Measurements from ENCODE around the gene SIPA1. TPM values are rescaled to one million over a fixed set of nuclear protein-coding genes. Genes with fewer than 3 reads are reported as not detected.
A peak's percentile ranks its signal among the peaks of the same experiment; 100 is the strongest.
"Not testable (repeated sequence)": the region's sequence is repeated elsewhere in the genome, so short reads cannot be mapped to it uniquely, and the experiment has no call there.

SIPA1 gene
- total RNA-seq, 6 experiments from 2014 or later: 23.0 to 41.3 (median 38.3) TPM

GRCh38 chr11:65658174-65659021 lies 20.5 kb downstream of the SIPA1 start:
- H3K36me3 Mint-ChIP-seq (ENCODE audit: low read depth): peaks cover 41% of the 10 kb centered on the region
- DNase-seq: no peak
- no peak overlapping the region for H3K4me3 Mint-ChIP-seq
- H3K27me3 Mint-ChIP-seq (ENCODE audit: insufficient read depth): peaks cover 3% of the 10 kb centered on the region
- no peaks in the 10 kb centered on the region for H3K9me3 Mint-ChIP-seq
- TF ChIP-seq CTCF (IDR thresholded peaks at IDR 0.05): no peak
- H3K4me1 Mint-ChIP-seq (ENCODE audit: low read depth): peaks cover 13% of the 10 kb centered on the region
- no peak overlapping the region for H3K27ac Mint-ChIP-seq

GRCh38 chr11:65660038-65660437 lies 22.1 kb downstream of the SIPA1 start:
- no peaks in the 10 kb centered on the region for H3K27me3 Mint-ChIP-seq (ENCODE audit: insufficient read depth)
- TF ChIP-seq CTCF (IDR thresholded peaks at IDR 0.05): no peak
- no peaks in the 10 kb centered on the region for H3K9me3 Mint-ChIP-seq
- H3K36me3 Mint-ChIP-seq (ENCODE audit: low read depth): peaks cover 37% of the 10 kb centered on the region
- no peak for DNase-seq
- no peak overlapping the region for H3K27ac Mint-ChIP-seq
- H3K4me3 Mint-ChIP-seq: no peak overlapping the region
- peaks cover 13% of the 10 kb centered on the region for H3K4me1 Mint-ChIP-seq (ENCODE audit: low read depth)

GRCh38 chr11:65660908-65661307 lies 23.0 kb downstream of the SIPA1 start:
- not testable (repeated sequence) for H3K9me3 Mint-ChIP-seq; H3K27me3 Mint-ChIP-seq (ENCODE audit: insufficient read depth); DNase-seq
- peaks cover 30% of the 10 kb centered on the region for H3K36me3 Mint-ChIP-seq (ENCODE audit: low read depth)
- peaks cover 13% of the 10 kb centered on the region for H3K4me1 Mint-ChIP-seq (ENCODE audit: low read depth)
- H3K4me3 Mint-ChIP-seq: peak overlapping the region; percentile 89
- peak overlapping the region; percentile 36; the same call in 1 of the 2 replicates for H3K27ac Mint-ChIP-seq

- DNase-seq: no peak
- no peaks in the 10 kb centered on the region for H3K27me3 Mint-ChIP-seq (ENCODE audit: insufficient read depth)
- peaks cover 13% of the 10 kb centered on the region for H3K4me1 Mint-ChIP-seq (ENCODE audit: low read depth)
- H3K9me3 Mint-ChIP-seq: no peaks in the 10 kb centered on the region
- peaks cover 22% of the 10 kb centered on the region for H3K36me3 Mint-ChIP-seq (ENCODE audit: low read depth)
- peak overlapping the region; percentile 89 for H3K4me3 Mint-ChIP-seq
- no peak for TF ChIP-seq CTCF (IDR thresholded peaks at IDR 0.05)
- H3K27ac Mint-ChIP-seq: peak overlapping the region; percentile 80
Measured at GRCh38 chr11:65661599-65662246, 23.8 kb downstream of the SIPA1 start.

- peak overlapping the region; percentile 89 for H3K4me3 Mint-ChIP-seq
- TF ChIP-seq CTCF (IDR thresholded peaks at IDR 0.05): no peak; the same call in 1 of the 2 replicates
- peaks cover 18% of the 10 kb centered on the region for H3K36me3 Mint-ChIP-seq (ENCODE audit: low read depth)
- no peaks in the 10 kb centered on the region for H3K27me3 Mint-ChIP-seq (ENCODE audit: insufficient read depth)
- H3K27ac Mint-ChIP-seq: peak overlapping the region; percentile 80
- DNase-seq: no peak
- H3K9me3 Mint-ChIP-seq: no peaks in the 10 kb centered on the region
- peaks cover 11% of the 10 kb centered on the region for H3K4me1 Mint-ChIP-seq (ENCODE audit: low read depth)
Measured at GRCh38 chr11:65662247-65662798, 24.4 kb downstream of the SIPA1 start.
